Gastroesophageal sphincter (tissue), 4 donors: Measurements from ENCODE around the gene ERP29. TPM values are rescaled to one million over a fixed set of nuclear protein-coding genes. Genes with fewer than 3 reads are reported as not detected.

ENCODE experiments used
- ATAC-seq: fragments of 150-250 bp; one replicate; pipeline ENCODE4 v1.9.1; 2016; ENCODE audit warnings: mild to moderate bottlenecking, moderate library complexity
- H3K27ac ChIP-seq, 4 donors: fragments of 200-600 bp; sonication (generic) in 3 of 4; 1 replicate in 3 of 4; 2 replicates in 1 of 4; pipeline ENCODE4 v1.5.1; 2016 to 2019
- H3K27me3 ChIP-seq: fragments of 200-600 bp; sonication (generic); one replicate; pipeline ENCODE4 v1.5.1; 2019
- H3K36me3 ChIP-seq, 2 donors: fragments of 200-600 bp; sonication (generic); one replicate each; pipeline ENCODE4 v1.5.1; 2019; ENCODE audit warnings: control low read depth in 1 of 2
- H3K4me1 ChIP-seq, 3 donors: fragments of 200-600 bp; sonication (generic); 1 replicate in 2 of 3; 2 replicates in 1 of 3; pipeline ENCODE4 v1.5.1; 2016 to 2019; ENCODE audit warnings: control low read depth in 2 of 3
- H3K4me3 ChIP-seq, 2 donors: fragments of 200-600 bp; sonication (generic); one replicate each; pipeline ENCODE4 v1.5.1; 2019; ENCODE audit warnings: mild to moderate bottlenecking in 1 of 2, moderate library complexity in 1 of 2
- H3K9me3 ChIP-seq, 3 donors: fragments of 200-600 bp; sonication (generic); one replicate each; pipeline ENCODE4 v1.5.1; 2017 to 2019; ENCODE audit warnings: control low read depth in 2 of 3
- EP300 ChIP-seq: sonication (generic); formaldehyde crosslinking; IDR thresholded peaks from one replicate; pipeline ENCODE4 v1.6.1; 2017; ENCODE audit warnings: antibody characterized with exemption, mild to moderate bottlenecking
- POLR2A ChIP-seq, 2 donors: fragments of 450-650 bp; IDR thresholded peaks; one replicate each; pipeline ENCODE4 v1.6.1; 2017; ENCODE audit warnings: antibody characterized with exemption in 2 of 2, mild to moderate bottlenecking in 2 of 2, moderate library complexity in 1 of 2
- POLR2AphosphoS5 ChIP-seq: sonication (generic); formaldehyde crosslinking; IDR thresholded peaks from one replicate; pipeline ENCODE4 v1.6.1; 2017; ENCODE audit warnings: antibody characterized with exemption
- WGBS, 2 donors: methylation state at CpG; one replicate each; pipeline ENCODE4 v1.1.5; 2018; ENCODE audit warnings: low coverage in 1 of 2; 5-methylcytosine and 5-hydroxymethylcytosine counted together
- total RNA-seq, 4 donors: library from RNA; depleted of rRNA; stranded (reverse); fragments of >200 nt; gene quantifications; one replicate each; pipeline ENCODE4 v1.1.0, GENCODE V29; 2016
- TF ChIP-seq, protein P1 (sequence below), 4 experiments: fragments of 200-600 bp in 2 of 4; fragments of 450-650 bp in 2 of 4; sonication (generic) in 1 of 4; IDR thresholded peaks; one replicate each; pipeline ENCODE4 v1.5.1; 2017 to 2019; ENCODE audit warnings: antibody characterized with exemption in 4 of 4, mild to moderate bottlenecking in 2 of 4, moderate library complexity in 2 of 4

ERP29 gene
- 100 to 1,000 TPM in 1 of 4 donors, 10 to 100 TPM in 3; 37.1 to 147 (median 38.1) TPM for total RNA-seq

GRCh38 chr12:112012775-112013600 lies at the start of gene ERP29, which contains the start of gene TMEM116:
TSS of gene ERP29 (plus strand) at chr12:112013426. CDS start at chr12:112013466, 40 bp downstream.
TSS of gene TMEM116 (minus strand) at chr12:112013165. CDS start at chr12:112005270, 7,895 bp downstream.
- peak within 1 kb of the TSS; percentile 76 to 87 for H3K4me3 ChIP-seq

DNA sequence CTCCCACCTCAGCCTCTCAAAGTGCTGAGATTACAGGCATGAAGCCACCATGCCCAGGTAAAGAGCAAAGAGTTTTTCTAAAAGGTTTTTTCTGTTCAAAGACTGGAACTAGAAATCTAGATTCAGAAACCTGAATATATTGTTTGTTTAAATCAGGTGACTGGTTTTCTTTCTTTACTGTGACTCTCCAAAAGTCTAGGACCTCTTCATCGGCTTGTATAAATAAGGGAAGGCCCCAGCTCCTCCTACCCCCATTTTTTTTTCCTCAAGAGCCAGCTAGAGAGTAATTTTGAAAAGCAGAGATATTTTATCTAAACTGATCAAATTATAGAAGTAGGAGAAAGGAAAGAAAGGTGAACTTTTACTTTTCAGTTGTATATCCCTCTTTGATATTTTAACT lies 48.3 kb upstream of the ERP29 start:
- no peak for ATAC-seq
- peaks cover 0 to 17% of the 10 kb centered on the region in 2 donors for H3K36me3 ChIP-seq
- H3K9me3 ChIP-seq = peaks cover 0 to 7% (median 0%) of the 10 kb centered on the region in 3 donors
- WGBS, 2 donors = 85% methylated on average over 1 of the region's 1 CpG; no CpG with 5 or more reads in 1 of the 2 donors
- no peaks in the 10 kb centered on the region for H3K4me1 ChIP-seq
- no peak overlapping the region for H3K4me3 ChIP-seq
- TF ChIP-seq POLR2A (IDR thresholded peaks at IDR 0.05) (no peak), EP300 (no peak), POLR2AphosphoS5 (no peak)
- TF ChIP-seq, protein P1, sequence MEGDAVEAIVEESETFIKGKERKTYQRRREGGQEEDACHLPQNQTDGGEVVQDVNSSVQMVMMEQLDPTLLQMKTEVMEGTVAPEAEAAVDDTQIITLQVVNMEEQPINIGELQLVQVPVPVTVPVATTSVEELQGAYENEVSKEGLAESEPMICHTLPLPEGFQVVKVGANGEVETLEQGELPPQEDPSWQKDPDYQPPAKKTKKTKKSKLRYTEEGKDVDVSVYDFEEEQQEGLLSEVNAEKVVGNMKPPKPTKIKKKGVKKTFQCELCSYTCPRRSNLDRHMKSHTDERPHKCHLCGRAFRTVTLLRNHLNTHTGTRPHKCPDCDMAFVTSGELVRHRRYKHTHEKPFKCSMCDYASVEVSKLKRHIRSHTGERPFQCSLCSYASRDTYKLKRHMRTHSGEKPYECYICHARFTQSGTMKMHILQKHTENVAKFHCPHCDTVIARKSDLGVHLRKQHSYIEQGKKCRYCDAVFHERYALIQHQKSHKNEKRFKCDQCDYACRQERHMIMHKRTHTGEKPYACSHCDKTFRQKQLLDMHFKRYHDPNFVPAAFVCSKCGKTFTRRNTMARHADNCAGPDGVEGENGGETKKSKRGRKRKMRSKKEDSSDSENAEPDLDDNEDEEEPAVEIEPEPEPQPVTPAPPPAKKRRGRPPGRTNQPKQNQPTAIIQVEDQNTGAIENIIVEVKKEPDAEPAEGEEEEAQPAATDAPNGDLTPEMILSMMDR (IDR thresholded peaks at IDR 0.05) = no peak
- H3K27me3 ChIP-seq = no peaks in the 10 kb centered on the region
- H3K27ac ChIP-seq = no peak overlapping the region

More at GRCh38 chr12:112012775-112013600, at the start of gene ERP29, which contains the start of gene TMEM116:
- no peak for TF ChIP-seq EP300
- TF ChIP-seq, protein P1 (IDR thresholded peaks at IDR 0.05) = peak; percentile 38 to 88 (median 74)
- peak; percentile 91 to 95 for TF ChIP-seq POLR2A (IDR thresholded peaks at IDR 0.05)
- TF ChIP-seq POLR2AphosphoS5 = peak; percentile 99
- peak; percentile 94 for ATAC-seq
- Histone ChIP-seq H3K27ac (peak within 1 kb of the TSS; percentile 86 to 99 (median 96)), H3K36me3 (peaks cover 0 to 15% of the 10 kb centered on the region in 2 donors), H3K4me1 (peaks cover 0 to 60% (median 12%) of the 10 kb centered on the region in 3 donors), H3K9me3 (no peaks in the 10 kb centered on the region), H3K27me3 (no peaks in the 10 kb centered on the region)
- WGBS, 2 donors = 0% methylated on average over 11 to 18 of the region's 67 CpGs

- ATAC-seq = no peak
- no peak overlapping the region for H3K4me3 ChIP-seq
- peaks cover 0 to 17% of the 10 kb centered on the region in 2 donors for H3K36me3 ChIP-seq
- no peak for TF ChIP-seq EP300
- TF ChIP-seq, protein P1 (IDR thresholded peaks at IDR 0.05) = no peak
- no peak for TF ChIP-seq POLR2A (IDR thresholded peaks at IDR 0.05)
- no peak for TF ChIP-seq POLR2AphosphoS5
- H3K27me3 ChIP-seq = no peaks in the 10 kb centered on the region
- H3K27ac ChIP-seq = no peak overlapping the region
- no peaks in the 10 kb centered on the region for H3K4me1 ChIP-seq
- peaks cover 0 to 20% (median 0%) of the 10 kb centered on the region in 3 donors for H3K9me3 ChIP-seq
Measured at GRCh38 chr12:111971800-111972199, 41.4 kb upstream of the ERP29 start.

DNA sequence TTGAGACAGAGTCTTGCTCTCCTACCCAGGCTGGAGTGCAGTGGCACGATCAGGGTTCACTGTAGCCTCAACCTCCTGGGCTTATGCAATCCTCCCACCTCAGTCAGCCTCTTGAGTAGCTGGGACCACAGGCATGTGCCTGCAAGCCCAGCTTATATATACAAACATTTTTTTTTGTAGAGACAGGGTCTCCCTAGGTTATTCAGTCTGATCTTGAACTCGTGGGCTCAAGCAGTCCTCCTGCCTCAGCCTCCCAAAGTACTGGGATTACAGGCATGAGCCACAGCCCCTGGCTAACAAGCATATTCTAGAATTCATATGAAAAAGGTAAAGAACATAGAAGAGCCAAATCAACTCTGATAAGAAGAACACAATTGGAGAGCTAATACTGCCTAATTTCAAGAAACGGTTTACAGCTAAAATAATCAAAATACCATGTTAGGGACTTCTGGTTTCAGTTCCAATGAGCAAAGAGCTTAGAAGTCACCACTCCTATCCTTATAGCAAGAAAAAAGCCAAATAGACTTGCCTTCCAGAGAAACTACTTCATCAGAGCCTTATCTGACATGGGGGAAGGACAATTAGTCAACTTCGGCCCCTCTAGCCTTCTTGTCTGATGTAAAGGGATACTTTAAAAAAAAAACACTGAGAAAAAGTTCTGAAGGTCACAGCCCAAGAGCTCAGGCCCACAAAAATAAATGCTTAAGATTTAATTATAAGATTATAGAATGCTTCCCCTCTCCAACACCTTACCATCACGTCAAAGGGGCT lies 37.9 kb upstream of the ERP29 start:
- TF ChIP-seq, protein P1 (IDR thresholded peaks at IDR 0.05) = no peak
- no peak for TF ChIP-seq EP300
- TF ChIP-seq POLR2AphosphoS5 = no peak
- no peak for TF ChIP-seq POLR2A (IDR thresholded peaks at IDR 0.05)
- Histone ChIP-seq H3K27ac (no peak overlapping the region), H3K4me3 (no peak overlapping the region), H3K36me3 (peaks cover 0 to 22% of the 10 kb centered on the region in 2 donors), H3K4me1 (no peaks in the 10 kb centered on the region), H3K27me3 (no peaks in the 10 kb centered on the region), H3K9me3 (peaks cover 0 to 14% (median 0%) of the 10 kb centered on the region in 3 donors)
- WGBS, 2 donors = 60 to 61% methylated on average over 4 to 5 of the region's 5 CpGs
- no peak for ATAC-seq
